Skeletal muscle satellite cell (primary cell): ENCODE results near the gene PHLPP2.
"Not testable (repeated sequence)": the region's sequence is repeated elsewhere in the genome, so short reads cannot be mapped to it uniquely, and the experiment has no call there.

ENCODE experiments used
- H3K27me3 ChIP-seq: 2 replicates; pipeline ENCODE4 v1.7.0; 2013; ENCODE audit warnings: low read length; ENCODE audit not compliant: control insufficient read depth, insufficient read depth
- H3K36me3 ChIP-seq: 2 replicates; pipeline ENCODE4 v1.7.0; 2013; ENCODE audit warnings: mild to moderate bottlenecking, control low read depth, low read length; ENCODE audit not compliant: insufficient read depth
- H3K4me1 ChIP-seq: 2 replicates; pipeline ENCODE4 v1.7.0; 2013; ENCODE audit warnings: low read length; ENCODE audit not compliant: control insufficient read depth, insufficient read depth
- H3K4me2 ChIP-seq: 2 replicates; pipeline ENCODE4 v1.7.0; 2013; ENCODE audit warnings: mild to moderate bottlenecking, low read length
- H3K4me3 ChIP-seq: 2 replicates; pipeline ENCODE4 v1.7.0; 2013; ENCODE audit warnings: low read length
- H3K9ac ChIP-seq: 2 replicates; pipeline ENCODE4 v1.7.0; 2013; ENCODE audit warnings: mild to moderate bottlenecking, low read depth, low read length, moderate library complexity
- H3K9me3 ChIP-seq: replicated peaks from 2 replicates; pipeline ENCODE4 v1.7.0; 2013; ENCODE audit warnings: mild to moderate bottlenecking, control low read depth, low read length

The PHLPP2 gene

GRCh38 chr16:71684280-71684679 lies 40.2 kb downstream of the PHLPP2 start:
- not testable (repeated sequence) for H3K4me1 ChIP-seq, H3K9me3 ChIP-seq, H3K27me3 ChIP-seq, H3K4me2 ChIP-seq, H3K9ac ChIP-seq, H3K4me3 ChIP-seq
- H3K36me3 ChIP-seq, result peaks cover 45% of the 10 kb centered on the region

GRCh38 chr16:71681360-71681759 lies 43.1 kb downstream of the PHLPP2 start:
- Histone ChIP-seq H3K4me2 (no peak overlapping the region), H3K27me3 (no peaks in the 10 kb centered on the region), H3K4me3 (no peak overlapping the region), H3K9ac (no peak overlapping the region), H3K9me3 (no peaks in the 10 kb centered on the region), H3K36me3 (peaks cover 34% of the 10 kb centered on the region), H3K4me1 (no peaks in the 10 kb centered on the region)

- Histone ChIP-seq H3K27me3 (no peaks in the 10 kb centered on the region), H3K4me3 (no peak overlapping the region), H3K9me3 (no peaks in the 10 kb centered on the region), H3K4me1 (no peaks in the 10 kb centered on the region), H3K4me2 (no peak overlapping the region), H3K36me3 (peaks cover 57% of the 10 kb centered on the region), H3K9ac (no peak overlapping the region)
Measured at GRCh38 chr16:71676236-71676635, 48.3 kb downstream of the PHLPP2 start.

GRCh38 chr16:71675380-71675779 lies 49.1 kb downstream of the PHLPP2 start:
- Histone ChIP-seq H3K27me3 (no peaks in the 10 kb centered on the region), H3K4me2 (no peak overlapping the region), H3K4me1 (no peaks in the 10 kb centered on the region), H3K4me3 (no peak overlapping the region), H3K9ac (no peak overlapping the region), H3K9me3 (no peaks in the 10 kb centered on the region), H3K36me3 (peaks cover 60% of the 10 kb centered on the region)

- peaks cover 67% of the 10 kb centered on the region for H3K36me3 ChIP-seq
- H3K4me1 ChIP-seq, result no peaks in the 10 kb centered on the region
- H3K4me2 ChIP-seq, result no peak overlapping the region
- no peak overlapping the region for H3K4me3 ChIP-seq
- H3K9me3 ChIP-seq, result no peaks in the 10 kb centered on the region
- no peaks in the 10 kb centered on the region for H3K27me3 ChIP-seq
- no peak overlapping the region for H3K9ac ChIP-seq
Measured at GRCh38 chr16:71674229-71674628, 50.3 kb downstream of the PHLPP2 start.

- no peak overlapping the region for H3K4me2 ChIP-seq
- no peak overlapping the region for H3K4me3 ChIP-seq
- H3K4me1 ChIP-seq, result no peaks in the 10 kb centered on the region
- peaks cover 67% of the 10 kb centered on the region for H3K36me3 ChIP-seq
- no peaks in the 10 kb centered on the region for H3K9me3 ChIP-seq
- H3K27me3 ChIP-seq, result no peaks in the 10 kb centered on the region
- no peak overlapping the region for H3K9ac ChIP-seq
Measured at GRCh38 chr16:71673582-71673973, 50.9 kb downstream of the PHLPP2 start.

GRCh38 chr16:71672803-71673581 lies 51.5 kb downstream of the PHLPP2 start:
- Histone ChIP-seq H3K9me3 (no peaks in the 10 kb centered on the region), H3K4me2 (no peak overlapping the region), H3K4me1 (no peaks in the 10 kb centered on the region), H3K36me3 (peaks cover 62% of the 10 kb centered on the region), H3K4me3 (no peak overlapping the region), H3K27me3 (no peaks in the 10 kb centered on the region), H3K9ac (no peak overlapping the region)

- H3K4me3 ChIP-seq, result no peak overlapping the region
- no peaks in the 10 kb centered on the region for H3K4me1 ChIP-seq
- no peak overlapping the region for H3K4me2 ChIP-seq
- H3K36me3 ChIP-seq, result peaks cover 71% of the 10 kb centered on the region
- H3K9ac ChIP-seq, result no peak overlapping the region
- H3K27me3 ChIP-seq, result no peaks in the 10 kb centered on the region
- no peaks in the 10 kb centered on the region for H3K9me3 ChIP-seq
Measured at GRCh38 chr16:71672125-71672524, 52.4 kb downstream of the PHLPP2 start.

- Histone ChIP-seq H3K4me2 (no peak overlapping the region), H3K36me3 (peaks cover 77% of the 10 kb centered on the region)
Measured at GRCh38 chr16:71671165-71671564, 53.3 kb downstream of the PHLPP2 start.

GRCh38 chr16:71670537-71670936 lies 54.0 kb downstream of the PHLPP2 start:
- Histone ChIP-seq H3K4me1 (no peaks in the 10 kb centered on the region), H3K4me2 (no peak overlapping the region), H3K9ac (no peak overlapping the region), H3K9me3 (no peaks in the 10 kb centered on the region), H3K4me3 (no peak overlapping the region), H3K36me3 (peaks cover 76% of the 10 kb centered on the region), H3K27me3 (no peaks in the 10 kb centered on the region)

More at GRCh38 chr16:71671165-71671564, 53.3 kb downstream of the PHLPP2 start:
- Histone ChIP-seq H3K9me3 (no peaks in the 10 kb centered on the region), H3K27me3 (no peaks in the 10 kb centered on the region), H3K4me1 (no peaks in the 10 kb centered on the region), H3K4me3 (no peak overlapping the region), H3K9ac (no peak overlapping the region)

GRCh38 chr16:71669926-71670536 lies 54.5 kb downstream of the PHLPP2 start:
- Histone ChIP-seq H3K4me2 (no peak overlapping the region), H3K4me3 (no peak overlapping the region), H3K9ac (no peak overlapping the region), H3K4me1 (no peaks in the 10 kb centered on the region), H3K36me3 (peaks cover 75% of the 10 kb centered on the region), H3K27me3 (no peaks in the 10 kb centered on the region), H3K9me3 (no peaks in the 10 kb centered on the region)
